WI38 (cell line): ENCODE data around the gene KIT.

Experiments used
- H3K4me3 ChIP-seq: 2 replicates; pipeline ENCODE4 v1.5.1; 2011; ENCODE audit warnings: low read depth, mild to moderate bottlenecking, control low read depth, low read length
- CTCF ChIP-seq: IDR thresholded peaks from 2 replicates; pipeline ENCODE4 v1.5.1; 2012; ENCODE audit warnings: low read depth, mild to moderate bottlenecking, control low read depth, low read length

Gene KIT

GRCh38 chr4:54661686-54662085, 3.9 kb downstream of the KIT start:
- H3K4me3 ChIP-seq = no peak overlapping the region
- TF ChIP-seq CTCF = no peak

GRCh38 chr4:54662123-54662522, 4.4 kb downstream of the KIT start:
- H3K4me3 ChIP-seq = no peak overlapping the region
- no peak for TF ChIP-seq CTCF

DNA sequence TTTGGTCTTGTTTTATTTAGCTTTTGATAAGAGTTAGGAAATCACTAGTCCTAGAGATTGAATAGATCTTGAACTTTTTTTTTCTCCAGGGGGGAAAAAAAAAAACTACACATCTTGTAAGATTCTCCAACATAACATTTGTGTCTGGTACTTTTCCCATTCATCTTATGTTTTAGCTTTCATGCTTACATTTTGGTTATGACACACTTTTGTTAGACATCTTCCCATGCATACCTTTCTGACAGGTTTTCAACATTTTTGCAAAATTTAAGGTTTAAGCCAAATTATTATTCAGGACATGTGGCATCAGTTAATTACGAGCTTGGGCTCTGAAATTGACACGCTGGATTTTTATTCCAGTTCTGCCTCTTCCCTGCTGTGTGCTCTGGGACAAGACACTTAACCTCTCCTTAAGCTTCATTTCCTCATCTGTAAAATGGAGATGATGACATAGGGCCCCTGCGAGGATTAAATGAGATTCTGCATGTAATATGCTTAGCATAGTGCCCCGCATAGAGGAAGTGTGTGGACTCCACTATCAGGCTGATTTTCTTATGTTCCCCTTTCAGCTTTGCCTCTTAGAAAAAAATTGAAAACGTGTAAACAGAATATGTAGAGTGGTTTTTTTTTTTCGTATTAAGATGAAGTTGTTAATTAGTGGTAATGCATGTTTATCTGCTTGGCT, 5.3 kb downstream of the KIT start:
- no peak for TF ChIP-seq CTCF
- no peak overlapping the region for H3K4me3 ChIP-seq

DNA sequence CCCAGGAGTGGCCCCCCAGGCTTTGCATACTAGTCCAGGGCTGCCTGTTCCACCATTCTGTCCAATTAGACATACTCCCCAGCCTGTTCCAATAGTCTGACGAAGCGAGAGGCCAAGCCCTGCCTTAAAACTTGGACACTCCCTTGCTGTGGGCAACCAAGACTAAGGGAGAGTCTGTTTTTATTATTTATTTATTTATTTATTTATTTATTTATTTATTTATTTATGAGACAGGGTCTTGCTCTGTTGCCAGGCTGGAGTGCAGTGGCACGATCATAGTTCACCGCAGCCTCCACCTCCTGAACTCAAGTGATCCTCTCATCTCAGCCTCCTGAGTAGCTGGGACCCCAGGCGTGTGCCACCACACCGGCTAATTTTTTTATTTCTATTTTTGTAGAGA, 6.6 kb downstream of the KIT start:
- TF ChIP-seq CTCF = no peak
- H3K4me3 ChIP-seq = no peak overlapping the region

DNA sequence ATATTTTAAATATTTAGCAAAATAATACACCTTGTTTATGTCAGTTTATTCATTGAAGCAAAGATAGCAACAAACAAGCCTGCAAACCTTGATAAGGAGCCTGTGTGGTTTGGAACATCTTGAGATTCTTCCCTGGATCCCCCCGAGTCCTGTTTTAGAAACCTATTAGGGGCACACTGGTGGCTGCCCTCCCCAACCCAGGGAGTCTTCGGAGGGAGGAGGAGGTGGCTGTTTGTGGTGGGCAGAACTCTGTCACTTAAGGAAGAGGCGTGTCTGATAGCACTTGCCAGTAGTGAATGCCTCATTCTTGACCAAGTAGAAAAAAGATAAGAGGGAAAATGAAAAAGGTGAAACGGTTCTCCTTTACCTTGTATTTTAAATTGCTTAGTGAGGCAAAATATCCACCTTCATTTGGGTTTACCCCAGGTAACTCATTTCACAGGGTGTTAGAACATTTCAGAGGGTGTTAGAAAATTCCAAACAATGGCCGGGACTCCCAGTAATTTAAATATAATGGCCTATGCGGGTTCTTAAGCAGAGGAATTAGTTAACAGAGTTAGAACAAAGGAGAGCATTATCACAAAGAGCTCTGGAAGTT, 10.4 kb downstream of the KIT start:
- no peak for TF ChIP-seq CTCF
- no peak overlapping the region for H3K4me3 ChIP-seq

GRCh38 chr4:54669831-54670230, 12.1 kb downstream of the KIT start:
- H3K4me3 ChIP-seq = no peak overlapping the region
- TF ChIP-seq CTCF = no peak

- no peak overlapping the region for H3K4me3 ChIP-seq
- no peak for TF ChIP-seq CTCF
These were observed 18.1 kb downstream of the KIT start for GRCh38 chr4:54675721-54676461.
